ENCODE measurements around the gene ZNF787.

Gene ZNF787

GRCh38 chr19:56097776-56098175 lies 23.3 kb downstream of the ZNF787 start:
- peak; percentile 22 for DNase-seq (ENCODE audit: low spot score)
- no peak for TF ChIP-seq CTCF (IDR thresholded peaks at IDR 0.05; ENCODE audit: extremely low read depth, insufficient read depth, missing control alignments)
- in situ Hi-C loops (cut with MboI; ENCODE audit: low pct_unique_long_range_greater_than_20kb, low sequenced_read_pairs, unreplicated experiment), result no loop called here

- DNase-seq (ENCODE audit: low spot score), result peak; percentile 19
- no peak for TF ChIP-seq CTCF (IDR thresholded peaks at IDR 0.05; ENCODE audit: extremely low read depth, insufficient read depth, missing control alignments)
- in situ Hi-C loops (cut with MboI; ENCODE audit: low pct_unique_long_range_greater_than_20kb, low sequenced_read_pairs, unreplicated experiment), result no loop called here
These were observed 23.8 kb downstream of the ZNF787 start for GRCh38 chr19:56097306-56097705.

GRCh38 chr19:56096665-56097064 lies 24.4 kb downstream of the ZNF787 start:
- no peak for TF ChIP-seq CTCF (IDR thresholded peaks at IDR 0.05; ENCODE audit: extremely low read depth, insufficient read depth, missing control alignments)
- in situ Hi-C loops (cut with MboI; ENCODE audit: low pct_unique_long_range_greater_than_20kb, low sequenced_read_pairs, unreplicated experiment), result no loop called here
- no peak for DNase-seq (ENCODE audit: low spot score)

GRCh38 chr19:56094449-56094848 lies 26.6 kb downstream of the ZNF787 start:
- in situ Hi-C loops (cut with MboI; ENCODE audit: low pct_unique_long_range_greater_than_20kb, low sequenced_read_pairs, unreplicated experiment), result no loop called here
- DNase-seq (ENCODE audit: low spot score), result no peak
- TF ChIP-seq CTCF (IDR thresholded peaks at IDR 0.05; ENCODE audit: extremely low read depth, insufficient read depth, missing control alignments), result no peak

- no peak for TF ChIP-seq CTCF (IDR thresholded peaks at IDR 0.05; ENCODE audit: extremely low read depth, insufficient read depth, missing control alignments)
- DNase-seq (ENCODE audit: low spot score), result no peak
- in situ Hi-C loops (cut with MboI; ENCODE audit: low pct_unique_long_range_greater_than_20kb, low sequenced_read_pairs, unreplicated experiment), result no loop called here
These were observed 28.1 kb downstream of the ZNF787 start for GRCh38 chr19:56092685-56093631.

- TF ChIP-seq CTCF (IDR thresholded peaks at IDR 0.05; ENCODE audit: extremely low read depth, insufficient read depth, missing control alignments), result no peak
- no peak for DNase-seq (ENCODE audit: low spot score)
- in situ Hi-C loops (cut with MboI; ENCODE audit: low pct_unique_long_range_greater_than_20kb, low sequenced_read_pairs, unreplicated experiment), result no loop called here
These were observed 29.1 kb downstream of the ZNF787 start for GRCh38 chr19:56091751-56092546.
